Activated CD8-positive, alpha-beta memory T cell treated with anti-CD3 and anti-CD28 coated beads, Interleukin-2, amount 10 ng/mL, durations not matched to agents 7 days and 5 days (primary cell): ENCODE results near the gene FOXN1. TPM values are rescaled to one million over a fixed set of nuclear protein-coding genes. Genes with fewer than 3 reads are reported as not detected.

Experiments used
- ATAC-seq: fragments of 150-1000 bp; cut with Tn5 transposase; one replicate; pipeline ENCODE4 v1.10.0; 2021; ENCODE audit warnings: moderate library complexity
- CTCF ChIA-PET: fragments of 350-600 bp; sonication (Branson Sonifier 250); formaldehyde crosslinking; loops from one replicate; lab custom pipeline; 2021; ENCODE audit warnings: antibody characterized with exemption; lab: Charles Lee
- DNase-seq: peaks from one replicate; pipeline ENCODE4 v3.0.0-alpha.2; 2020
- H3K27ac Mint-ChIP-seq: one replicate; pipeline ENCODE4 v1.8.0; 2021; ENCODE audit warnings: mild to moderate bottlenecking, mixed read lengths
- H3K27me3 Mint-ChIP-seq: one replicate; pipeline ENCODE4 v1.8.0; 2021; ENCODE audit warnings: mixed read lengths
- H3K36me3 Mint-ChIP-seq: one replicate; pipeline ENCODE4 v1.8.0; 2021; ENCODE audit warnings: mild to moderate bottlenecking, mixed read lengths
- H3K4me1 Mint-ChIP-seq: one replicate; pipeline ENCODE4 v1.8.0; 2021; ENCODE audit warnings: mixed read lengths
- H3K4me3 Mint-ChIP-seq: one replicate; pipeline ENCODE4 v1.8.0; 2021; ENCODE audit warnings: mild to moderate bottlenecking, moderate library complexity, mixed read lengths
- H3K9me3 Mint-ChIP-seq: one replicate; pipeline ENCODE4 v1.8.0; 2022; ENCODE audit warnings: low read depth, mixed read lengths
- total RNA-seq, 2 experiments: library from RNA; stranded (reverse); gene quantifications; one replicate each; pipeline ENCODE4 v1.2.3, GENCODE V29; 2021

Gene FOXN1
- total RNA-seq, 2 experiments from 2014 or later, result not detected

GRCh38 chr17:28499364-28499664 lies 6.8 kb upstream of the FOXN1 start:
- ATAC-seq (no peak), DNase-seq (no peak)
- Mint-ChIP-seq H3K4me1 (no peaks in the 10 kb centered on the region), H3K27me3 (peaks cover 8% of the 10 kb centered on the region), H3K4me3 (no peak overlapping the region), H3K27ac (no peak overlapping the region), H3K36me3 (no peaks in the 10 kb centered on the region), H3K9me3 (no peaks in the 10 kb centered on the region)
- CTCF ChIA-PET, result interaction anchor here (1.1 to 1.8 kb wide), 3 partner anchors 38 to 49 kb away, joined by 3 to 5 read pairs (median 4); no protein-coding TSS in a partner anchor

GRCh38 chr17:28499684-28500357 lies 6.3 kb upstream of the FOXN1 start:
- Mint-ChIP-seq H3K27me3 (peaks cover 10% of the 10 kb centered on the region), H3K4me3 (no peak overlapping the region), H3K4me1 (no peaks in the 10 kb centered on the region), H3K9me3 (no peaks in the 10 kb centered on the region), H3K36me3 (no peaks in the 10 kb centered on the region), H3K27ac (no peak overlapping the region)
- CTCF ChIA-PET, result interaction anchor here (1.1 to 1.8 kb wide), 3 partner anchors 38 to 49 kb away, joined by 3 to 5 read pairs (median 4); no protein-coding TSS in a partner anchor
- ATAC-seq (no peak), DNase-seq (no peak)

GRCh38 chr17:28500712-28501379 lies 5.3 kb upstream of the FOXN1 start:
- H3K36me3 Mint-ChIP-seq, result no peaks in the 10 kb centered on the region
- H3K4me3 Mint-ChIP-seq, result no peak overlapping the region
- CTCF ChIA-PET, result interaction anchor here (0.6 to 0.9 kb wide), 2 partner anchors 35 to 39 kb away, joined by 3 read pairs; no protein-coding TSS in a partner anchor
- ATAC-seq (no peak), DNase-seq (no peak)
- peaks cover 14% of the 10 kb centered on the region for H3K27me3 Mint-ChIP-seq
- H3K4me1 Mint-ChIP-seq, result no peaks in the 10 kb centered on the region
- no peaks in the 10 kb centered on the region for H3K9me3 Mint-ChIP-seq
- no peak overlapping the region for H3K27ac Mint-ChIP-seq

GRCh38 chr17:28501421-28502284 lies 4.5 kb upstream of the FOXN1 start:
- no peak overlapping the region for H3K27ac Mint-ChIP-seq
- no peaks in the 10 kb centered on the region for H3K9me3 Mint-ChIP-seq
- CTCF ChIA-PET, result interaction anchor here (0.6 to 0.9 kb wide), 2 partner anchors 34 to 38 kb away, joined by 3 read pairs; no protein-coding TSS in a partner anchor
- peaks cover 14% of the 10 kb centered on the region for H3K27me3 Mint-ChIP-seq
- no peak for ATAC-seq
- no peak for DNase-seq
- H3K4me1 Mint-ChIP-seq, result no peaks in the 10 kb centered on the region
- no peak overlapping the region for H3K4me3 Mint-ChIP-seq
- no peaks in the 10 kb centered on the region for H3K36me3 Mint-ChIP-seq

GRCh38 chr17:28503420-28503819 lies 2.7 kb upstream of the FOXN1 start:
- Mint-ChIP-seq H3K27me3 (peaks cover 18% of the 10 kb centered on the region), H3K4me3 (no peak overlapping the region), H3K4me1 (no peaks in the 10 kb centered on the region), H3K9me3 (no peaks in the 10 kb centered on the region), H3K36me3 (no peaks in the 10 kb centered on the region), H3K27ac (no peak overlapping the region)
- no peak for ATAC-seq
- no peak for DNase-seq
- CTCF ChIA-PET, result interaction anchor here (0.7 to 2.7 kb wide), 6 partner anchors 9 to 1049 kb away, joined by 3 to 9 read pairs (median 4); no protein-coding TSS in a partner anchor

- H3K9me3 Mint-ChIP-seq, result no peaks in the 10 kb centered on the region
- no peak overlapping the region for H3K4me3 Mint-ChIP-seq
- ATAC-seq (no peak), DNase-seq (no peak)
- H3K36me3 Mint-ChIP-seq, result no peaks in the 10 kb centered on the region
- no peak overlapping the region for H3K27ac Mint-ChIP-seq
- H3K27me3 Mint-ChIP-seq, result peaks cover 33% of the 10 kb centered on the region
- CTCF ChIA-PET, result no interaction called here
- H3K4me1 Mint-ChIP-seq, result no peaks in the 10 kb centered on the region
These were observed 777 bp downstream of the FOXN1 start for GRCh38 chr17:28506763-28507487.

- DNase-seq (no peak), ATAC-seq (no peak)
- no peak overlapping the region for H3K27ac Mint-ChIP-seq
- no peaks in the 10 kb centered on the region for H3K36me3 Mint-ChIP-seq
- no peak overlapping the region for H3K4me3 Mint-ChIP-seq
- no peaks in the 10 kb centered on the region for H3K4me1 Mint-ChIP-seq
- peaks cover 32% of the 10 kb centered on the region for H3K27me3 Mint-ChIP-seq
- CTCF ChIA-PET, result no interaction called here
- no peaks in the 10 kb centered on the region for H3K9me3 Mint-ChIP-seq
These were observed 1.5 kb downstream of the FOXN1 start for GRCh38 chr17:28507567-28508203.

- H3K9me3 Mint-ChIP-seq, result no peaks in the 10 kb centered on the region
- ATAC-seq (no peak), DNase-seq (no peak)
- H3K27ac Mint-ChIP-seq, result no peak overlapping the region
- CTCF ChIA-PET, result no interaction called here
- peaks cover 34% of the 10 kb centered on the region for H3K27me3 Mint-ChIP-seq
- H3K36me3 Mint-ChIP-seq, result no peaks in the 10 kb centered on the region
- H3K4me3 Mint-ChIP-seq, result no peak overlapping the region
- no peaks in the 10 kb centered on the region for H3K4me1 Mint-ChIP-seq
These were observed 2.1 kb downstream of the FOXN1 start for GRCh38 chr17:28508211-28508724.

- CTCF ChIA-PET, result interaction anchor here (0.9 kb wide), 1 partner anchor 93 kb away, joined by 3 read pairs; no protein-coding TSS in a partner anchor
- H3K4me1 Mint-ChIP-seq, result no peaks in the 10 kb centered on the region
- no peak for DNase-seq
- ATAC-seq, result no peak
- no peaks in the 10 kb centered on the region for H3K9me3 Mint-ChIP-seq
- no peaks in the 10 kb centered on the region for H3K36me3 Mint-ChIP-seq
- H3K4me3 Mint-ChIP-seq, result no peak overlapping the region
- no peak overlapping the region for H3K27ac Mint-ChIP-seq
- peaks cover 34% of the 10 kb centered on the region for H3K27me3 Mint-ChIP-seq
These were observed 3.6 kb downstream of the FOXN1 start for GRCh38 chr17:28509789-28510188.

GRCh38 chr17:28511858-28512461 lies 5.8 kb downstream of the FOXN1 start:
- Mint-ChIP-seq H3K4me3 (no peak overlapping the region), H3K36me3 (no peaks in the 10 kb centered on the region), H3K4me1 (no peaks in the 10 kb centered on the region), H3K9me3 (peaks cover 4% of the 10 kb centered on the region), H3K27ac (no peak overlapping the region), H3K27me3 (peaks cover 30% of the 10 kb centered on the region)
- ATAC-seq (no peak), DNase-seq (no peak)
- CTCF ChIA-PET, result interaction anchor here (1.5 kb wide), 1 partner anchor 8 kb away, joined by 3 read pairs; no protein-coding TSS in a partner anchor

- no peak overlapping the region for H3K4me3 Mint-ChIP-seq
- no peak for ATAC-seq
- DNase-seq, result no peak
- no peaks in the 10 kb centered on the region for H3K4me1 Mint-ChIP-seq
- H3K9me3 Mint-ChIP-seq, result peaks cover 4% of the 10 kb centered on the region
- CTCF ChIA-PET, result no interaction called here
- peaks cover 26% of the 10 kb centered on the region for H3K27me3 Mint-ChIP-seq
- H3K36me3 Mint-ChIP-seq, result no peaks in the 10 kb centered on the region
- no peak overlapping the region for H3K27ac Mint-ChIP-seq
These were observed 7.3 kb downstream of the FOXN1 start for GRCh38 chr17:28513476-28513875.

GRCh38 chr17:28514561-28515002 lies 8.4 kb downstream of the FOXN1 start:
- no peak overlapping the region for H3K27ac Mint-ChIP-seq
- H3K27me3 Mint-ChIP-seq, result peaks cover 26% of the 10 kb centered on the region
- DNase-seq (no peak), ATAC-seq (no peak)
- H3K4me1 Mint-ChIP-seq, result peaks cover 8% of the 10 kb centered on the region
- no peak overlapping the region for H3K4me3 Mint-ChIP-seq
- CTCF ChIA-PET, result no interaction called here
- no peaks in the 10 kb centered on the region for H3K36me3 Mint-ChIP-seq
- peaks cover 4% of the 10 kb centered on the region for H3K9me3 Mint-ChIP-seq
